Activated T-cell treated with anti-CD3 and anti-CD28 coated beads, Interleukin-2, amount 50 U/mL, for 24 hours (primary cell): ENCODE data around the gene SAMM50.

Experiments
- DNase-seq: peaks from one replicate; pipeline ENCODE4 v3.0.0-alpha.2; 2020
- H3K27ac Mint-ChIP-seq: 2 replicates; pipeline ENCODE4 v1.8.0; 2020; ENCODE audit warnings: mild to moderate bottlenecking, mixed read lengths
- H3K27me3 Mint-ChIP-seq: 2 replicates; pipeline ENCODE4 v1.8.0; 2020; ENCODE audit warnings: mixed read lengths
- H3K36me3 Mint-ChIP-seq: 2 replicates; pipeline ENCODE4 v1.8.0; 2020; ENCODE audit warnings: low read depth, mixed read lengths
- H3K4me1 Mint-ChIP-seq: 2 replicates; pipeline ENCODE4 v1.8.0; 2020; ENCODE audit warnings: low read depth, mixed read lengths
- H3K4me3 Mint-ChIP-seq: 2 replicates; pipeline ENCODE4 v1.8.0; 2020; ENCODE audit warnings: mild to moderate bottlenecking, moderate library complexity, mixed read lengths
- H3K9me3 Mint-ChIP-seq: 2 replicates; pipeline ENCODE4 v1.8.0; 2020; ENCODE audit warnings: mixed read lengths

SAMM50 gene

GRCh38 chr22:44018594-44018993 is 63.4 kb downstream of the SAMM50 start:
- DNase-seq: no peak
- H3K4me3 Mint-ChIP-seq: no peak overlapping the region

GRCh38 chr22:44019416-44019815 is 64.2 kb downstream of the SAMM50 start:
- DNase-seq: no peak
- Mint-ChIP-seq H3K4me3 (no peak overlapping the region), H3K36me3 (peaks cover 15% of the 10 kb centered on the region), H3K27ac (no peak overlapping the region), H3K9me3 (no peaks in the 10 kb centered on the region), H3K27me3 (peaks cover 4% of the 10 kb centered on the region), H3K4me1 (peaks cover 16% of the 10 kb centered on the region)

More at GRCh38 chr22:44018594-44018993, 63.4 kb downstream of the SAMM50 start:
- peaks cover 12% of the 10 kb centered on the region for H3K36me3 Mint-ChIP-seq
- H3K27ac Mint-ChIP-seq: no peak overlapping the region
- peaks cover 13% of the 10 kb centered on the region for H3K4me1 Mint-ChIP-seq
- H3K27me3 Mint-ChIP-seq: peaks cover under 1% of the 10 kb centered on the region
- no peaks in the 10 kb centered on the region for H3K9me3 Mint-ChIP-seq

- H3K4me1 Mint-ChIP-seq: peaks cover 16% of the 10 kb centered on the region
These were observed 64.6 kb downstream of the SAMM50 start for GRCh38 chr22:44019846-44020245.

GRCh38 chr22:44020981-44021380 is 65.7 kb downstream of the SAMM50 start:
- H3K36me3 Mint-ChIP-seq: peaks cover 17% of the 10 kb centered on the region
- H3K27me3 Mint-ChIP-seq: peaks cover 14% of the 10 kb centered on the region
- peak overlapping the region; percentile 25 for H3K4me3 Mint-ChIP-seq
- DNase-seq: no peak
- H3K9me3 Mint-ChIP-seq: no peaks in the 10 kb centered on the region
- peak overlapping the region; percentile 50 for H3K27ac Mint-ChIP-seq
- peaks cover 25% of the 10 kb centered on the region for H3K4me1 Mint-ChIP-seq

More at GRCh38 chr22:44019846-44020245, 64.6 kb downstream of the SAMM50 start:
- H3K27ac Mint-ChIP-seq: no peak overlapping the region
- H3K27me3 Mint-ChIP-seq: peaks cover 4% of the 10 kb centered on the region
- DNase-seq: no peak
- H3K36me3 Mint-ChIP-seq: peaks cover 15% of the 10 kb centered on the region
- H3K9me3 Mint-ChIP-seq: no peaks in the 10 kb centered on the region
- H3K4me3 Mint-ChIP-seq: no peak overlapping the region

- Mint-ChIP-seq H3K4me1 (peaks cover 47% of the 10 kb centered on the region), H3K4me3 (peak overlapping the region; percentile 86), H3K27me3 (peaks cover 24% of the 10 kb centered on the region), H3K36me3 (peaks cover 19% of the 10 kb centered on the region), H3K27ac (peak overlapping the region; percentile 91), H3K9me3 (no peaks in the 10 kb centered on the region)
- DNase-seq: peak; percentile 73
These were observed 68.4 kb downstream of the SAMM50 start for GRCh38 chr22:44023404-44024287.

- Mint-ChIP-seq H3K4me3 (peak within 1 kb of the TSS; percentile 86), H3K9me3 (no peaks in the 10 kb centered on the region), H3K27ac (peak within 1 kb of the TSS; percentile 91), H3K27me3 (peaks cover 24% of the 10 kb centered on the region), H3K36me3 (peaks cover 18% of the 10 kb centered on the region), H3K4me1 (peaks cover 50% of the 10 kb centered on the region)
- DNase-seq: peak; percentile 63
These were observed 69.2 kb downstream of the SAMM50 start, which contains the start of gene PARVB for GRCh38 chr22:44024288-44024921. TSS of gene PARVB (plus strand) at chr22:44024302. CDS start at chr22:44024340, 38 bp downstream.

GRCh38 chr22:44025171-44026065 is 70.2 kb downstream of the SAMM50 start:
- DNase-seq: no peak
- peak overlapping the region; percentile 81 for H3K4me3 Mint-ChIP-seq
- peaks cover 17% of the 10 kb centered on the region for H3K36me3 Mint-ChIP-seq
- H3K9me3 Mint-ChIP-seq: no peaks in the 10 kb centered on the region
- peak overlapping the region; percentile 61 for H3K27ac Mint-ChIP-seq
- peaks cover 24% of the 10 kb centered on the region for H3K27me3 Mint-ChIP-seq
- H3K4me1 Mint-ChIP-seq: peaks cover 52% of the 10 kb centered on the region

GRCh38 chr22:44026066-44026629 is 70.9 kb downstream of the SAMM50 start:
- Mint-ChIP-seq H3K4me3 (peak overlapping the region; percentile 81), H3K27me3 (peaks cover 24% of the 10 kb centered on the region), H3K4me1 (peaks cover 59% of the 10 kb centered on the region), H3K9me3 (no peaks in the 10 kb centered on the region), H3K36me3 (peaks cover 15% of the 10 kb centered on the region), H3K27ac (peak overlapping the region; percentile 95)
- DNase-seq: no peak

- peaks cover 13% of the 10 kb centered on the region for H3K36me3 Mint-ChIP-seq
- peak overlapping the region; percentile 95 for H3K27ac Mint-ChIP-seq
- peak overlapping the region; percentile 81 for H3K4me3 Mint-ChIP-seq
- DNase-seq: peak; percentile 68
- peaks cover 24% of the 10 kb centered on the region for H3K27me3 Mint-ChIP-seq
- H3K4me1 Mint-ChIP-seq: peaks cover 62% of the 10 kb centered on the region
- H3K9me3 Mint-ChIP-seq: no peaks in the 10 kb centered on the region
These were observed 71.6 kb downstream of the SAMM50 start for GRCh38 chr22:44026630-44027511.

- no peak for DNase-seq
- Mint-ChIP-seq H3K27me3 (peaks cover 24% of the 10 kb centered on the region), H3K9me3 (no peaks in the 10 kb centered on the region), H3K36me3 (peaks cover 10% of the 10 kb centered on the region), H3K4me3 (no peak overlapping the region), H3K4me1 (peaks cover 58% of the 10 kb centered on the region), H3K27ac (no peak overlapping the region)
These were observed 72.8 kb downstream of the SAMM50 start for GRCh38 chr22:44028091-44028490.

GRCh38 chr22:44029069-44029468 is 73.8 kb downstream of the SAMM50 start:
- Mint-ChIP-seq H3K4me3 (no peak overlapping the region), H3K27me3 (peaks cover 20% of the 10 kb centered on the region), H3K27ac (no peak overlapping the region), H3K36me3 (peaks cover 6% of the 10 kb centered on the region), H3K4me1 (peaks cover 53% of the 10 kb centered on the region), H3K9me3 (no peaks in the 10 kb centered on the region)
- DNase-seq: no peak

GRCh38 chr22:44030051-44030701 is 74.9 kb downstream of the SAMM50 start:
- Mint-ChIP-seq H3K4me3 (no peak overlapping the region), H3K9me3 (no peaks in the 10 kb centered on the region), H3K27ac (peak overlapping the region; percentile 57), H3K27me3 (peaks cover 17% of the 10 kb centered on the region), H3K36me3 (peaks cover 4% of the 10 kb centered on the region), H3K4me1 (peaks cover 52% of the 10 kb centered on the region)
- no peak for DNase-seq

- Mint-ChIP-seq H3K4me3 (peak overlapping the region; percentile 9), H3K9me3 (no peaks in the 10 kb centered on the region), H3K4me1 (peaks cover 47% of the 10 kb centered on the region), H3K27me3 (peaks cover 11% of the 10 kb centered on the region), H3K36me3 (peaks cover 4% of the 10 kb centered on the region), H3K27ac (peak overlapping the region; percentile 57)
- DNase-seq: no peak
These were observed 75.5 kb downstream of the SAMM50 start for GRCh38 chr22:44030702-44031082.
